CD4-positive, alpha-beta memory T cell (primary cell): Measurements from ENCODE around the gene MEGF8. TPM values are rescaled to one million over a fixed set of nuclear protein-coding genes. Genes with fewer than 3 reads are reported as not detected.

Experiments
- CTCF ChIA-PET: fragments of 350-600 bp; sonication (Branson Sonifier 250); formaldehyde crosslinking; loops from one replicate; lab custom pipeline; 2021; ENCODE audit warnings: inconsistent platforms; ENCODE audit not compliant: partially characterized antibody; lab: Charles Lee
- POLR2A ChIA-PET: fragments of 350-600 bp; sonication (Branson Sonifier 250); formaldehyde crosslinking; loops from one replicate; lab custom pipeline; 2021; ENCODE audit not compliant: partially characterized antibody; lab: Charles Lee
- DNase-seq, 5 donors: peaks; one replicate each; pipeline versions ENCODE4 v3.0.0 to v3.0.0-alpha.2; 2020 to 2022; ENCODE audit warnings: mixed read lengths in 1 of 5
- H3K27ac ChIP-seq: one replicate; pipeline ENCODE4 v1.7.0; 2013; ENCODE audit warnings: low read depth, low read length
- H3K27me3 ChIP-seq: 2 replicates; pipeline ENCODE4 v1.7.0; 2013; ENCODE audit warnings: mild to moderate bottlenecking, low read length, moderate library complexity; ENCODE audit not compliant: insufficient read depth
- H3K36me3 ChIP-seq: 2 replicates; pipeline ENCODE4 v1.7.0; 2013; ENCODE audit warnings: mild to moderate bottlenecking, low read length, moderate library complexity; ENCODE audit not compliant: insufficient read depth
- H3K4me1 ChIP-seq: 2 replicates; pipeline ENCODE4 v1.7.0; 2013; ENCODE audit warnings: mild to moderate bottlenecking, low read length, moderate library complexity; ENCODE audit not compliant: insufficient read depth
- H3K4me3 ChIP-seq, 2 donors: one replicate each; pipeline ENCODE4 v1.7.0; 2013; ENCODE audit warnings: low read length in 2 of 2, mild to moderate bottlenecking in 1 of 2
- H3K9me3 ChIP-seq, 2 donors: one replicate each; pipeline ENCODE4 v1.7.0; 2013; ENCODE audit warnings: low read length in 2 of 2, control low read depth in 1 of 2; ENCODE audit not compliant: control insufficient read depth in 1 of 2
- H3K27ac Mint-ChIP-seq, 7 donors: one replicate each; pipeline ENCODE4 v1.8.0; 2020 to 2021; ENCODE audit warnings: mixed read lengths in 7 of 7, mild to moderate bottlenecking in 6 of 7, inconsistent platforms in 3 of 7, moderate library complexity in 3 of 7
- H3K27me3 Mint-ChIP-seq, 2 donors: one replicate each; pipeline ENCODE4 v1.8.0; 2020 to 2021; ENCODE audit warnings: mixed read lengths in 2 of 2
- H3K36me3 Mint-ChIP-seq, 2 donors: one replicate each; pipeline ENCODE4 v1.8.0; 2020 to 2021; ENCODE audit warnings: mixed read lengths in 2 of 2, inconsistent platforms in 1 of 2, mild to moderate bottlenecking in 1 of 2
- H3K4me1 Mint-ChIP-seq, 4 donors: one replicate each; pipeline ENCODE4 v1.8.0; 2020 to 2021; ENCODE audit warnings: mixed read lengths in 4 of 4, mild to moderate bottlenecking in 1 of 4
- H3K4me3 Mint-ChIP-seq, 8 donors: one replicate each; pipeline ENCODE4 v1.8.0; 2020 to 2021; ENCODE audit warnings: mixed read lengths in 8 of 8, mild to moderate bottlenecking in 7 of 8, moderate library complexity in 6 of 8, inconsistent platforms in 3 of 8
- H3K9me3 Mint-ChIP-seq, 8 donors: one replicate each; pipeline ENCODE4 v1.8.0; 2020 to 2021; ENCODE audit warnings: mixed read lengths in 8 of 8, mild to moderate bottlenecking in 5 of 8, inconsistent platforms in 3 of 8, moderate library complexity in 1 of 8
- intact Hi-C: fragments of 100-400 bp; cut with micrococcal nuclease; formaldehyde crosslinking; loops from one replicate; pipeline ENCODE4 v1.15.1; 2023
- polyA plus RNA-seq, 2 donors: library from polyadenylated mRNA; unstranded; fragments of 300-500 nt; fragmentation: Illumina TruSeq; gene quantifications; one replicate each; pipeline ENCODE4 v1.2.3, GENCODE V29; 2021
- total RNA-seq, 2 experiments: library from RNA; stranded (reverse); gene quantifications; one replicate each; pipeline ENCODE4 v1.2.3, GENCODE V29; 2021

Gene MEGF8
- total and polyA plus RNA-seq, 4 experiments from 2014 or later = 0.09 to 9.5 (median 4.5) TPM

DNA sequence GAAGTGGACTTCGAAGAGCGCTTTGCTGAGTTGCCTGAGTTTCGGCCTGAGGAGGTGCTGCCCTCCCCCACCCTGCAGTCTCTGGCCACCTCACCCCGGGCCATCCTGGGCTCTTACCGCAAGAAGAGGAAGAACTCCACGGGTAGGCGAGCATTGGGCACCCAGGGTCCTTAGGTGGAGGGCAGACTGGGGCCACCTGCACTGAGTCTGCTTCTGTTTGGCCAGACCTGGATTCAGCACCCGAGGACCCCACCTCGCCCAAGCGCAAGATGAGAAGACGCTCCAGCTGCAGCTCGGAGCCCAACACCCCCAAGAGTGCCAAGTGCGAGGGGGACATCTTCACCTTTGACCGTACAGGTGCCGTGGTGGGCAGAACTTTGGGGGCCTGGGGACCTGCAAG, 31.5 kb upstream of the MEGF8 start:
- Mint-ChIP-seq H3K36me3 (peaks cover 9 to 40% of the 10 kb centered on the region in 2 donors), H3K4me1 (peaks cover 3 to 19% (median 11%) of the 10 kb centered on the region in 4 donors), H3K4me3 (no peak overlapping the region), H3K9me3 (no peaks in the 10 kb centered on the region), H3K27me3 (no peaks in the 10 kb centered on the region), H3K27ac (peak overlapping the region in 1 of 7 donors; percentile 37)
- Histone ChIP-seq H3K27ac (no peak overlapping the region), H3K9me3 (no peaks in the 10 kb centered on the region), H3K4me3 (no peak overlapping the region), H3K27me3 (no peaks in the 10 kb centered on the region), H3K4me1 (peaks cover 8% of the 10 kb centered on the region), H3K36me3 (peaks cover 22% of the 10 kb centered on the region)
- ChIA-PET CTCF (interaction anchor here (0.6 to 3.4 kb wide), 5 partner anchors 47 to 199 kb away, joined by 3 to 22 read pairs (median 3); no protein-coding TSS in a partner anchor), POLR2A (no interaction called here)
- intact Hi-C loops = no loop called here
- DNase-seq = peak in 1 of 5 donors; percentile 34

DNA sequence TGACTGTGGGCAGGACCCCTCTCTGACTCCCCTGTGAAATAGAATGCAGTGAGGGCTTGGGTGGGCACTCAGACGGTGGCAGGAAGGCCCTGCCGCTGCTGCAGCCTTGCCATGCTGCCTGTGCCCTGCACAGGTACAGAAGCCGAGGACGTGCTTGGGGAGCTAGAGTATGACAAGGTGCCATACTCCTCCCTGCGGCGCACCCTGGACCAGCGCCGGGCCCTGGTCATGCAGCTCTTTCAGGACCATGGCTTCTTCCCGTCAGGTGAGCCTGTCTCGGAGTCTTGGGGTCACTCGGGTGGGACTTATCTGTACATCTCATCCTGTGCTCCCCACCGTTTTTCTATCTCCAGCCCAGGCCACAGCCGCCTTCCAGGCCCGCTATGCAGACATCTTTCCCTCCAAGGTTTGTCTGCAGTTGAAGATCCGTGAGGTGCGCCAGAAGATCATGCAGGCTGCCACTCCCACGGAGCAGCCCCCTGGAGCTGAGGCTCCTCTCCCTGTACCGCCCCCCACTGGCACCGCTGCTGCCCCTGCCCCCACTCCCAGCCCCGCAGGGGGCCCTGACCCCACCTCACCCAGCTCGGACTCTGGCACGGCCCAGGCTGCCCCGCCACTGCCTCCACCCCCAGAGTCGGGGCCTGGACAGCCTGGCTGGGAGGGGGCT, 30.8 kb upstream of the MEGF8 start:
- intact Hi-C loops = no loop called here
- no peaks in the 10 kb centered on the region for H3K9me3 ChIP-seq
- Mint-ChIP-seq H3K4me3 (no peak overlapping the region), H3K27ac (no peak overlapping the region), H3K27me3 (no peaks in the 10 kb centered on the region), H3K9me3 (no peaks in the 10 kb centered on the region), H3K4me1 (peaks cover 3 to 19% (median 11%) of the 10 kb centered on the region in 4 donors), H3K36me3 (peaks cover 9 to 36% of the 10 kb centered on the region in 2 donors)
- CTCF ChIA-PET = interaction anchor here (0.6 to 4.3 kb wide), 8 partner anchors 16 to 186 kb away, joined by 3 to 26 read pairs (median 14); partner anchors contain the start of genes GSK3A and POU2F2
- DNase-seq = peak in 1 of 5 donors; percentile 36
- H3K4me1 ChIP-seq = peaks cover 8% of the 10 kb centered on the region
- H3K4me3 ChIP-seq = no peak overlapping the region
- POLR2A ChIA-PET = interaction anchor here (0.8 to 3.4 kb wide), 3 partner anchors 39 to 64 kb away, joined by 3 to 20 read pairs (median 3); partner anchors contain the start of genes ERF and GSK3A
- H3K36me3 ChIP-seq = peaks cover 15% of the 10 kb centered on the region
- H3K27me3 ChIP-seq = no peaks in the 10 kb centered on the region
- H3K27ac ChIP-seq = no peak overlapping the region

DNA sequence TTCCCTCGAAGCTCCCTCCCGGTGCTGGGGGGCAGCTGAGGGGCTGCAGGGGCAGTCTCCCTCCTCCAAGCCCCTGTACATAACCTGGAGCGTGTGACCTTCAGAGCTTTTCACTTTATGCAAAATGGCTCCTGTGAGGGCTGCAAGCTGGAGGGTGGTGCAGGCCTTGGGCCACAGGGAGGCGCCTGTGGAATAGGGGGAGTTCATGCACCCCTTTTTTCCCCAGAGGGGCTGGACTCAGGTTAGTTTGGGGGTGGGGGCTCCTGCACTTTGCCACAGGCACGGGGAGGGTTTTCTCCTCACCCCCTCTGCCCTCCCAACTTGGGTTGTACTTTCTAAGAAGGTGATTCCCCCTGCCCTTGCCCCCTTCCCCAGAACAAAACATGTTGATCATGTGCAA, 30.1 kb upstream of the MEGF8 start:
- H3K4me3 ChIP-seq = no peak overlapping the region
- no peaks in the 10 kb centered on the region for H3K27me3 ChIP-seq
- H3K4me1 ChIP-seq = peaks cover 8% of the 10 kb centered on the region
- POLR2A ChIA-PET = interaction anchor here (0.8 to 3.4 kb wide), 5 partner anchors 24 to 172 kb away, joined by 3 to 20 read pairs (median 3); partner anchors contain the start of genes ERF and GSK3A
- Mint-ChIP-seq H3K4me1 (peaks cover 3 to 21% (median 12%) of the 10 kb centered on the region in 4 donors), H3K27me3 (no peaks in the 10 kb centered on the region), H3K36me3 (peaks cover 9 to 38% of the 10 kb centered on the region in 2 donors), H3K4me3 (no peak overlapping the region), H3K27ac (peak overlapping the region in 3 of 7 donors; percentile 29 to 79 (median 57)), H3K9me3 (no peaks in the 10 kb centered on the region)
- CTCF ChIA-PET = interaction anchor here (0.6 to 4.3 kb wide), 12 partner anchors 13 to 241 kb away, joined by 3 to 26 read pairs (median 7); partner anchors contain the start of genes CIC, GSK3A and POU2F2
- DNase-seq = no peak
- no peaks in the 10 kb centered on the region for H3K9me3 ChIP-seq
- H3K36me3 ChIP-seq = peaks cover 9% of the 10 kb centered on the region
- H3K27ac ChIP-seq = no peak overlapping the region
- intact Hi-C loops = no loop called here

DNA sequence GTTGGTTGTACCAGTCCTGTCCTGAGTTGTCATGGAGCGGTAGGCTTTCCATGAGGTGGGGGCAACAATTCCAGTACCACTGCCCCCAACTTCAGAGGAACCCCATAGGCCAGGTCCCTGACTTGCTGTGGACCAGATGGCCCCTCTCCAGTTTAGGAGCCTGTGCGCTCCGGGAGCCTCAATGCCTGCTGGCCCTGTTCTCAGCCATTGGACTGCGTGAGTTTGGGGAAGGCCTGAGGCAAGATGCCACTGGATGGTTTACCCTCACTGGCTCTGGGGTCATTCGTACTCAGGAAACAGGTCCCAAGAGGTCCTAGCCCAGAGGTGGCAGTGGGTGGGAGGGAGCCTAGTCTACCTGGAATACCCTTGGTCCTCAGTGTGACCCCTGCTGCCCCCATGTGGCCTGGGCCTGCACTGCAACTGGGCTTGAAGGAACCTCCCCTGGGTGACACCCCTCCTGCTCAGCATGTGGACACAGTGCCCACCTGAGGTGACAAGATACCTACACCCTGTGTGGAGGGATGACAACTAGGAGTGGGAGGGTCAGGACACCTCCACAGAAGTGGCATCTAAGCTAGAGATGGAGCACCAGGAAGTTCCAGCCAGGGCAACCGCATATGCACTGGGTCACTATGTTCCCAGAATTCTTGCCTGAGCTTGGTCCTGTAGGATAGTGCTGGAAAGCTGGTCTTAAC, 29.5 kb upstream of the MEGF8 start:
- H3K27ac Mint-ChIP-seq = peak overlapping the region in 6 of 7 donors; percentile 17 to 79 (median 73)
- peak overlapping the region; percentile 11 for H3K27ac ChIP-seq

DNA sequence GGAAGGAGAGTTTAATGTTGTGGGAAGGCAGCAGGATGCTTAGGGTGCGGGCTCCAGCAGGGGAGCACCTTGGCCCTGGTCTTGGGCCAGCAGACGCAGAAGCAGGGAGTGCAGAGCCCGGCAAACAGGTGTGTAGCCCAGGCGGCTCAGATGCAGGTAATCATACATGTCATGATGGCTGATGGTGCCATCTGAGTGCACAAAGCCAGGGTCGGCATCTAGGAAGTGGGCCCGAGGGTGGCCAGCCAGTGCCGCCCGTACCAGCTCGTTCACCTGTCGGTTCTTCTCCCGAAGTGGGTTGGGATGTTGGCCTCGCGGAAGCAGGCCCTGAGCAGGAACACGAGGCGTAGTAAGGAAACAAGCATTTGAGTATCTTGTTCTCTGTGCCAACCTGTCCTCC, 28.4 kb upstream of the MEGF8 start:
- H3K4me3 ChIP-seq = no peak overlapping the region
- POLR2A ChIA-PET = interaction anchor here (1.5 to 3.4 kb wide), 4 partner anchors 12 to 165 kb away, joined by 3 to 20 read pairs (median 6); partner anchors contain the start of genes GSK3A and POU2F2
- H3K27me3 Mint-ChIP-seq = no peaks in the 10 kb centered on the region
- H3K27ac ChIP-seq = no peak overlapping the region
- H3K4me3 Mint-ChIP-seq = no peak overlapping the region
- CTCF ChIA-PET = interaction anchor here (0.8 to 4.3 kb wide), 16 partner anchors 9 to 193 kb away, joined by 3 to 26 read pairs (median 6); partner anchors contain the start of genes GSK3A and POU2F2
- intact Hi-C loops = no loop called here
- peaks cover 2% of the 10 kb centered on the region for H3K36me3 ChIP-seq
- no peaks in the 10 kb centered on the region for H3K27me3 ChIP-seq
- peaks cover 3 to 29% of the 10 kb centered on the region in 2 donors for H3K36me3 Mint-ChIP-seq
- DNase-seq = peak in 1 of 5 donors; percentile 3
- peak overlapping the region in 4 of 7 donors; percentile 36 to 79 (median 61) for H3K27ac Mint-ChIP-seq
- H3K9me3 Mint-ChIP-seq = no peaks in the 10 kb centered on the region
- H3K4me1 Mint-ChIP-seq = peaks cover 7 to 26% (median 13%) of the 10 kb centered on the region in 4 donors
- peaks cover 11% of the 10 kb centered on the region for H3K4me1 ChIP-seq
- H3K9me3 ChIP-seq = no peaks in the 10 kb centered on the region

More for the DNA sequence above, 29.5 kb upstream of the MEGF8 start:
- ChIA-PET CTCF (interaction anchor here (0.6 to 4.3 kb wide), 27 partner anchors 8 to 241 kb away, joined by 3 to 26 read pairs (median 4); partner anchors contain the start of genes CIC, GSK3A and POU2F2), POLR2A (interaction anchor here (0.7 to 3.4 kb wide), 9 partner anchors 9 to 187 kb away, joined by 3 to 20 read pairs (median 4); partner anchors contain the start of genes GSK3A and POU2F2)
- Mint-ChIP-seq H3K27me3 (no peaks in the 10 kb centered on the region), H3K36me3 (peaks cover 9 to 38% of the 10 kb centered on the region in 2 donors), H3K4me1 (peaks cover 3 to 22% (median 12%) of the 10 kb centered on the region in 4 donors), H3K9me3 (no peaks in the 10 kb centered on the region), H3K4me3 (peak overlapping the region in 1 of 8 donors; percentile 25)
- no peak overlapping the region for H3K4me3 ChIP-seq
- DNase-seq = peak; percentile 78 to 89 (median 85)
- H3K36me3 ChIP-seq = peaks cover 5% of the 10 kb centered on the region
- intact Hi-C loops = loop anchor here (1.0 kb wide), 4 partner anchors 13 to 188 kb away; no protein-coding TSS in a partner anchor
- H3K27me3 ChIP-seq = no peaks in the 10 kb centered on the region
- no peaks in the 10 kb centered on the region for H3K9me3 ChIP-seq
- peaks cover 8% of the 10 kb centered on the region for H3K4me1 ChIP-seq

DNA sequence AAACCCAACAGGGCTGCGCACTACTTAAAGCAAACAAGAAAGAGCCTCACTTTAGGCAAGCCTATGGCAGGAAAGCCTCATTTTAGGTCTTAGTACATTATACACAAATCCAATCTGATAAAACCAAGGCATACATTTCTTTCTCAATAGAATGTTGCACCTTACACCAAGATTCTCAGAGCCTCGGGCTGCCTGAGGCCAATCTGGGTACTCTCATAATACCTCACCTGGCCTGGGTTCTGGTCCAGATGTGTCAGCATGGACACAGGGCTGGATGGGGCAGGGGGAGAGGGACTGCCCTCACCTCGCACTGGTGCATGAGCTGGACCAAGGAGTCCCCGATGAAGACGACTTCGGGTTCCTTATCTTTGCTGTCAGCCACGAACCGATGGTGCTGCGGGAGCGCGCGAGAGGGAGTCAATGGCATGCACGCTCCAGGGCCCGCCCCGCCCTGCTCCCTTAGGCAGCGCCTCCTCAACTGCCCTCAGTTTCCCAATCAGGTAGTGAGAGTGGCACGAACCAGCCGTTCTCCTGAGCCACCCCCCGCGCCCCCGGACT, 23.7 kb upstream of the MEGF8 start, which contains the start of gene PRR19:
Gene PRR19 (plus strand): TSS at position 487 of the 558 bp plus-strand sequence. CDS start 7,453 bp downstream, outside the sequence.
- ChIA-PET POLR2A (interaction anchor here (0.7 to 2.2 kb wide), 12 partner anchors 17 to 226 kb away, joined by 3 to 13 read pairs (median 4); partner anchors contain the start of genes ERF, GSK3A and ZNF574), CTCF (interaction anchor here (1.6 to 1.8 kb wide), 2 partner anchors 169 to 193 kb away, joined by 5 read pairs; partner anchors contain the start of gene POU2F2)
- Histone ChIP-seq H3K27ac (peak within 1 kb of the TSS; percentile 63), H3K27me3 (no peaks in the 10 kb centered on the region), H3K36me3 (no peaks in the 10 kb centered on the region), H3K9me3 (no peaks in the 10 kb centered on the region), H3K4me3 (peak within 1 kb of the TSS; percentile 52 to 66), H3K4me1 (peaks cover 20% of the 10 kb centered on the region)
- Mint-ChIP-seq H3K36me3 (peaks cover 0 to 6% of the 10 kb centered on the region in 2 donors), H3K9me3 (no peaks in the 10 kb centered on the region), H3K27me3 (no peaks in the 10 kb centered on the region), H3K27ac (peak within 1 kb of the TSS; percentile 81 to 94 (median 89)), H3K4me1 (peaks cover 16 to 33% (median 22%) of the 10 kb centered on the region in 4 donors), H3K4me3 (peak within 1 kb of the TSS; percentile 85 to 93 (median 90))
- intact Hi-C loops = loop anchor here (1.0 to 5.0 kb wide), 4 partner anchors 17 to 104 kb away; partner anchors contain the start of genes ERF and MEGF8
- no peak for DNase-seq
